Peyer's patch (tissue), 4 donors: Measurements from ENCODE around the gene BMF.

ENCODE experiments used
- POLR2A ChIP-seq, 2 donors: fragments of 450-650 bp; IDR thresholded peaks; one replicate each; pipeline ENCODE4 v1.5.1; 2017; ENCODE audit warnings: antibody characterized with exemption in 2 of 2, mild to moderate bottlenecking in 2 of 2, moderate library complexity in 2 of 2
- TF ChIP-seq, protein P1 (sequence below), 6 experiments: fragments of 450-650 bp in 4 of 6; fragments of 200-600 bp in 2 of 6; sonication (generic) in 1 of 6; IDR thresholded peaks; one replicate each; pipeline ENCODE4 v1.5.1; 2017 to 2019; ENCODE audit warnings: antibody characterized with exemption in 6 of 6, mild to moderate bottlenecking in 3 of 6, moderate library complexity in 1 of 6

DNA sequence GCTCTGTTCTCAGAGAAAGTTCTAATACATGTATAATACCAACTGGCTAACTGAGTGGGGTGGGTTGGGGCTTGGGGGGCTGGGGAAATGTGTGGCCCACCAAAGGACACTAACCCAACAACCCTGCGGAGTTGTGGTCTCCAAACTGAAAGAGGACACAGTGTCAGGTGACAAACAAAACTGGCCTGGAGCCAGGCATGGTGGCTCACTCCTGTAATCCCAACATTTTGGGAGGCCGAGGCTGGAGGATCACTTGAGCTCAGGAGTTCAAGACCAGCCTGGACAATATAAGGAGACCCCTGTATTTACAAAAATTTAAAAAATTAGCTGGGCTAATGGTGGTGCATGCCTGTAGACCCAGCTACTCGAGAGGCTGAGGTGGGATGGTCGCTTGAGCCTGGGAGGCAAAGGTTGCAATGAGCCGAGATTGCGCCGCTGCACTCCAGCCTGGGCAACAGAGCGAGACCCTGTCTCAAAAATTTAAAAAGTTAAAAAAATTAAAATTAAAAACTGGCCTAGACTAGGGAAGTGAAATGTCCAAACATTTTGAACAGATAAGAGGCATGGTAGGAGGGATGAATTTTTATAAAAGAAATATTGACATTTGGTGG is 38.0 kb downstream of the BMF start:
- TF ChIP-seq, protein P1, sequence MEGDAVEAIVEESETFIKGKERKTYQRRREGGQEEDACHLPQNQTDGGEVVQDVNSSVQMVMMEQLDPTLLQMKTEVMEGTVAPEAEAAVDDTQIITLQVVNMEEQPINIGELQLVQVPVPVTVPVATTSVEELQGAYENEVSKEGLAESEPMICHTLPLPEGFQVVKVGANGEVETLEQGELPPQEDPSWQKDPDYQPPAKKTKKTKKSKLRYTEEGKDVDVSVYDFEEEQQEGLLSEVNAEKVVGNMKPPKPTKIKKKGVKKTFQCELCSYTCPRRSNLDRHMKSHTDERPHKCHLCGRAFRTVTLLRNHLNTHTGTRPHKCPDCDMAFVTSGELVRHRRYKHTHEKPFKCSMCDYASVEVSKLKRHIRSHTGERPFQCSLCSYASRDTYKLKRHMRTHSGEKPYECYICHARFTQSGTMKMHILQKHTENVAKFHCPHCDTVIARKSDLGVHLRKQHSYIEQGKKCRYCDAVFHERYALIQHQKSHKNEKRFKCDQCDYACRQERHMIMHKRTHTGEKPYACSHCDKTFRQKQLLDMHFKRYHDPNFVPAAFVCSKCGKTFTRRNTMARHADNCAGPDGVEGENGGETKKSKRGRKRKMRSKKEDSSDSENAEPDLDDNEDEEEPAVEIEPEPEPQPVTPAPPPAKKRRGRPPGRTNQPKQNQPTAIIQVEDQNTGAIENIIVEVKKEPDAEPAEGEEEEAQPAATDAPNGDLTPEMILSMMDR (IDR thresholded peaks at IDR 0.05): no peak
- no peak for TF ChIP-seq POLR2A (IDR thresholded peaks at IDR 0.05)
